H9 (cell line): ENCODE results near the gene FAM200C. TPM values are rescaled to one million over a fixed set of nuclear protein-coding genes. Genes with fewer than 3 reads are reported as not detected.

ENCODE experiments used
- DNase-seq: peaks from one replicate; pipeline ENCODE4 v3.0.0-alpha.2; 2017
- H2AFZ ChIP-seq: one replicate; pipeline ENCODE4 v1.6.1; 2013; ENCODE audit warnings: mild to moderate bottlenecking, low read length, control low read depth, moderate library complexity
- H2AK5ac ChIP-seq: 2 replicates; pipeline ENCODE4 v1.6.1; 2013; ENCODE audit warnings: low read length, control low read depth, mixed read lengths; ENCODE audit not compliant: insufficient read length
- H2BK120ac ChIP-seq: one replicate; pipeline ENCODE4 v1.6.1; 2013; ENCODE audit warnings: low read depth, mild to moderate bottlenecking, low read length, control low read depth, inconsistent platforms; ENCODE audit not compliant: poor library complexity, severe bottlenecking
- H2BK12ac ChIP-seq: 2 replicates; pipeline ENCODE4 v1.6.1; 2013; ENCODE audit warnings: low read length, control low read depth, mixed read lengths, low read depth; ENCODE audit not compliant: insufficient read length
- H2BK15ac ChIP-seq: 2 replicates; pipeline ENCODE4 v1.6.1; 2013; ENCODE audit warnings: low read depth, low read length, control low read depth
- H2BK20ac ChIP-seq: one replicate; pipeline ENCODE4 v1.6.1; 2013; ENCODE audit warnings: low read depth, mild to moderate bottlenecking, low read length, control low read depth, inconsistent platforms; ENCODE audit not compliant: poor library complexity, severe bottlenecking
- H2BK5ac ChIP-seq: 2 replicates; pipeline ENCODE4 v1.6.1; 2013; ENCODE audit warnings: low read length, control low read depth, mixed read lengths; ENCODE audit not compliant: insufficient read length
- H3K14ac ChIP-seq: 2 replicates; pipeline ENCODE4 v1.6.1; 2013; ENCODE audit warnings: low read length, control low read depth; ENCODE audit not compliant: insufficient read depth
- H3K18ac ChIP-seq: 2 replicates; pipeline ENCODE4 v1.6.1; 2013; ENCODE audit warnings: low read depth, mild to moderate bottlenecking, mixed read lengths, low read length, control low read depth; ENCODE audit not compliant: insufficient read length
- H3K23ac ChIP-seq: 2 replicates; pipeline ENCODE4 v1.6.1; 2013; ENCODE audit warnings: low read length, control low read depth, mixed read lengths, low read depth; ENCODE audit not compliant: insufficient read length
- H3K23me2 ChIP-seq: 2 replicates; pipeline ENCODE4 v1.6.1; 2013; ENCODE audit warnings: low read depth, mild to moderate bottlenecking, mixed read lengths, low read length, control low read depth; ENCODE audit not compliant: insufficient read length, poor library complexity, severe bottlenecking
- H3K27ac ChIP-seq: 2 replicates; pipeline ENCODE4 v1.5.1; 2013; ENCODE audit warnings: low read length, control low read depth, mixed read lengths, low read depth; ENCODE audit not compliant: insufficient read length
- H3K27me3 ChIP-seq: 2 replicates; pipeline ENCODE4 v1.6.1; 2013; ENCODE audit warnings: low read length, control low read depth, inconsistent platforms; ENCODE audit not compliant: insufficient read depth
- H3K4ac ChIP-seq: 2 replicates; pipeline ENCODE4 v1.6.1; 2013; ENCODE audit warnings: low read depth, mild to moderate bottlenecking, control low read depth, inconsistent platforms, low read length, moderate library complexity
- H3K4me1 ChIP-seq: 2 replicates; pipeline ENCODE4 v1.6.1; 2013; ENCODE audit warnings: low read length, control low read depth, inconsistent platforms; ENCODE audit not compliant: insufficient read depth
- H3K4me2 ChIP-seq: 2 replicates; pipeline ENCODE4 v1.6.1; 2013; ENCODE audit warnings: low read length, control low read depth, mixed read lengths; ENCODE audit not compliant: insufficient read length, insufficient read depth
- H3K56ac ChIP-seq: 2 replicates; pipeline ENCODE4 v1.6.1; 2013; ENCODE audit warnings: low read depth, mild to moderate bottlenecking, mixed read lengths, low read length, control low read depth; ENCODE audit not compliant: insufficient read length
- H3K79me1 ChIP-seq: 2 replicates; pipeline ENCODE4 v1.6.1; 2013; ENCODE audit warnings: low read depth, mild to moderate bottlenecking, moderate library complexity, low read length, control low read depth, inconsistent platforms; ENCODE audit not compliant: insufficient read depth, poor library complexity, severe bottlenecking
- H3K79me2 ChIP-seq: 2 replicates; pipeline ENCODE4 v1.6.1; 2013; ENCODE audit warnings: low read length, control low read depth, inconsistent platforms; ENCODE audit not compliant: insufficient read depth
- H3K9ac ChIP-seq: 2 replicates; pipeline ENCODE4 v1.6.1; 2013; ENCODE audit warnings: low read length, control low read depth, mixed read lengths; ENCODE audit not compliant: insufficient read length; ENCODE audit errors: extremely low read depth
- H3K9me3 ChIP-seq: one replicate; pipeline ENCODE4 v1.6.1; 2013; ENCODE audit warnings: low read depth, low read length, inconsistent platforms; ENCODE audit not compliant: control insufficient read depth
- H3T11ph ChIP-seq: one replicate; pipeline ENCODE4 v1.6.1; 2013; ENCODE audit warnings: mild to moderate bottlenecking, low read length, control low read depth, inconsistent platforms
- H4K20me1 ChIP-seq: one replicate; pipeline ENCODE4 v1.6.1; 2013; ENCODE audit not compliant: control insufficient read depth, insufficient read length, insufficient read depth
- H4K5ac ChIP-seq: 2 replicates; pipeline ENCODE4 v1.6.1; 2013; ENCODE audit warnings: low read depth, mild to moderate bottlenecking, mixed read lengths, low read length, control low read depth; ENCODE audit not compliant: insufficient read length
- H4K8ac ChIP-seq: replicated peaks from 2 replicates; pipeline ENCODE4 v1.6.1; 2013; ENCODE audit warnings: low read length, control low read depth, mixed read lengths, low read depth; ENCODE audit not compliant: insufficient read length
- H4K91ac ChIP-seq: 2 replicates; pipeline ENCODE4 v1.6.1; 2013; ENCODE audit warnings: low read depth, mild to moderate bottlenecking, moderate library complexity, mixed read lengths, low read length, control low read depth; ENCODE audit not compliant: insufficient read length
- H3K27ac Mint-ChIP-seq, 3 experiments: 2 replicates in 2 of 3; 3 replicates in 1 of 3; pipeline ENCODE4 v1.8.0; 2020 to 2021; ENCODE audit warnings: mixed read lengths in 3 of 3, mild to moderate bottlenecking in 1 of 3, moderate library complexity in 1 of 3
- H3K27me3 Mint-ChIP-seq: 2 replicates; pipeline ENCODE4 v1.8.0; 2021; ENCODE audit warnings: low read depth, mild to moderate bottlenecking, moderate library complexity, mixed read lengths
- H3K36me3 Mint-ChIP-seq, 3 experiments: 2 replicates in 2 of 3; 3 replicates in 1 of 3; pipeline ENCODE4 v1.8.0; 2020 to 2021; ENCODE audit warnings: low read depth in 3 of 3, mixed read lengths in 3 of 3; ENCODE audit not compliant: insufficient read depth in 1 of 3
- H3K4me1 Mint-ChIP-seq, 2 experiments: 2 replicates each; pipeline ENCODE4 v1.8.0; 2020; ENCODE audit warnings: mixed read lengths in 2 of 2
- H3K4me3 Mint-ChIP-seq, 2 experiments: 2 replicates in 1 of 2; 3 replicates in 1 of 2; pipeline ENCODE4 v1.8.0; 2020 to 2021; ENCODE audit warnings: mild to moderate bottlenecking in 2 of 2, mixed read lengths in 2 of 2, moderate library complexity in 1 of 2
- H3K9me3 Mint-ChIP-seq, 2 experiments: 2 replicates in 1 of 2; 3 replicates in 1 of 2; pipeline ENCODE4 v1.8.0; 2020; ENCODE audit warnings: mild to moderate bottlenecking in 2 of 2, mixed read lengths in 2 of 2, moderate library complexity in 1 of 2
- WGBS: extraction: QIAGEN DNeasy Blood & Tissue Kit; methylation state at CpG from one replicate; pipeline ENCODE4 v1.1.7; 2013; ENCODE audit warnings: missing lambda C conversion rate, low lambda C conversion rate, mixed read lengths; ENCODE audit not compliant: insufficient read length; ENCODE audit errors: extremely low coverage; 5-methylcytosine and 5-hydroxymethylcytosine counted together
- total RNA-seq: library from RNA; stranded (reverse); gene quantifications from 2 replicates; pipeline ENCODE4 v1.2.1, GENCODE V29; 2021
- TF ChIP-seq, protein P1 (sequence below): fragments of 200-600 bp; sonication (generic); conservative IDR thresholded peaks from 3 replicates; pipeline ENCODE4 v1.8.0; 2021; ENCODE audit warnings: antibody characterized with exemption, mild to moderate bottlenecking

The FAM200C gene
- total RNA-seq, 1 experiment from 2014 or later = 4.3 TPM

DNA sequence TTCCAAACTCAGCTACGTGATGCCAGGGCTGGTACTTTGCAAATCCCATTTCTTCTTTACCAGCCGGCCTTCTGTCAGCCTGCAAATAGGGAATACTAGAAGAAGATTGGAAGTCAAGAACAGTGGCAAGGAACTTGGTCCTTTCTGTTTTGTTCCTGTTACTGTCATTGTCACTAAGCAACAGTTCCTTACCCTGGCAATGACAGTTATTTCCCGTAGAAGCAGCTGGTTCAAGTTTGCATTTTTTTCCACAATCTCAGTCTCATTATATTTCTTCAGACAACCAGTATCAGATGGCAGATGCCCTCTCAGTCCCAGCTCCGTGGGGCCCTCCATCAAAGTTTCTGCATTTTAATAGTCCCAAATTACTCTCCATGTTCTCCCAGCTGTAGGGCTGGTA is 20.3 kb downstream of the FAM200C start:
- no peak overlapping the region for H4K5ac ChIP-seq
- no peak overlapping the region for H2AFZ ChIP-seq
- no peak overlapping the region for H2BK12ac ChIP-seq
- H2BK15ac ChIP-seq = no peak overlapping the region
- H3K9me3 ChIP-seq = no peaks in the 10 kb centered on the region
- H3K18ac ChIP-seq = no peak overlapping the region
- Mint-ChIP-seq H3K36me3 (no peaks in the 10 kb centered on the region), H3K27ac (peak overlapping the region in 1 of 3 experiments; percentile 10; a peak in 2 of 7 replicates), H3K4me1 (peaks cover 11% of the 10 kb centered on the region in 2 experiments), H3K27me3 (peaks cover 10% of the 10 kb centered on the region), H3K9me3 (no peaks in the 10 kb centered on the region), H3K4me3 (no peak overlapping the region)
- H2AK5ac ChIP-seq = no peak overlapping the region
- H3K27ac ChIP-seq = no peak overlapping the region
- no peaks in the 10 kb centered on the region for H3K4me1 ChIP-seq
- no peak overlapping the region for H2BK120ac ChIP-seq
- H3K23ac ChIP-seq = no peak overlapping the region
- no peaks in the 10 kb centered on the region for H3K23me2 ChIP-seq
- H3K79me2 ChIP-seq = no peaks in the 10 kb centered on the region
- no peak overlapping the region for H2BK5ac ChIP-seq
- H3K9ac ChIP-seq = no peak overlapping the region
- DNase-seq = no peak
- WGBS = no CpG with 5 or more reads among the region's 4 CpGs
- H3K79me1 ChIP-seq = no peaks in the 10 kb centered on the region
- no peaks in the 10 kb centered on the region for H4K20me1 ChIP-seq
- H3T11ph ChIP-seq = no peak overlapping the region
- no peak overlapping the region for H2BK20ac ChIP-seq
- TF ChIP-seq, protein P1, sequence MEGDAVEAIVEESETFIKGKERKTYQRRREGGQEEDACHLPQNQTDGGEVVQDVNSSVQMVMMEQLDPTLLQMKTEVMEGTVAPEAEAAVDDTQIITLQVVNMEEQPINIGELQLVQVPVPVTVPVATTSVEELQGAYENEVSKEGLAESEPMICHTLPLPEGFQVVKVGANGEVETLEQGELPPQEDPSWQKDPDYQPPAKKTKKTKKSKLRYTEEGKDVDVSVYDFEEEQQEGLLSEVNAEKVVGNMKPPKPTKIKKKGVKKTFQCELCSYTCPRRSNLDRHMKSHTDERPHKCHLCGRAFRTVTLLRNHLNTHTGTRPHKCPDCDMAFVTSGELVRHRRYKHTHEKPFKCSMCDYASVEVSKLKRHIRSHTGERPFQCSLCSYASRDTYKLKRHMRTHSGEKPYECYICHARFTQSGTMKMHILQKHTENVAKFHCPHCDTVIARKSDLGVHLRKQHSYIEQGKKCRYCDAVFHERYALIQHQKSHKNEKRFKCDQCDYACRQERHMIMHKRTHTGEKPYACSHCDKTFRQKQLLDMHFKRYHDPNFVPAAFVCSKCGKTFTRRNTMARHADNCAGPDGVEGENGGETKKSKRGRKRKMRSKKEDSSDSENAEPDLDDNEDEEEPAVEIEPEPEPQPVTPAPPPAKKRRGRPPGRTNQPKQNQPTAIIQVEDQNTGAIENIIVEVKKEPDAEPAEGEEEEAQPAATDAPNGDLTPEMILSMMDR = no peak
- no peak overlapping the region for H3K4ac ChIP-seq
- H3K27me3 ChIP-seq = no peaks in the 10 kb centered on the region
- no peak overlapping the region for H3K14ac ChIP-seq
- no peak overlapping the region for H4K91ac ChIP-seq
- H3K56ac ChIP-seq = no peak overlapping the region
- no peak overlapping the region for H3K4me2 ChIP-seq
- H4K8ac ChIP-seq = no peak overlapping the region
